DND-41 (cell line): Measurements from ENCODE around the gene REEP5.

Experiments used
- CTCF ChIP-seq: IDR thresholded peaks from 2 replicates; pipeline ENCODE4 v1.5.1; 2012; ENCODE audit warnings: borderline replicate concordance, low read length, moderate library complexity, mild to moderate bottlenecking; ENCODE audit not compliant: poor library complexity, severe bottlenecking; ENCODE audit errors: extremely low read depth
- EZH2 ChIP-seq: IDR thresholded peaks from 3 replicates; pipeline ENCODE4 v1.6.1; 2012; ENCODE audit warnings: borderline replicate concordance, low read depth, mild to moderate bottlenecking, moderate library complexity, low read length, inconsistent platforms; ENCODE audit not compliant: severe bottlenecking

- TF ChIP-seq EZH2 (no peak), CTCF (no peak)
Observed at GRCh38 chr5:112918679-112919078, 3.3 kb downstream of the REEP5 start.
